LoVo (cell line): ENCODE data around the gene PCYT2.

ENCODE experiments used
- DNase-seq: peaks from one replicate; pipeline ENCODE4 v3.0.0-alpha.2; 2016; ENCODE audit warnings: low spot score

Gene PCYT2

GRCh38 chr17:81869221-81870130 lies 41.7 kb downstream of the PCYT2 start:
- no peak for DNase-seq

- no peak for DNase-seq
Observed at GRCh38 chr17:81868674-81869220, 42.5 kb downstream of the PCYT2 start.

GRCh38 chr17:81867991-81868673 lies 43.1 kb downstream of the PCYT2 start:
- DNase-seq = no peak

- no peak for DNase-seq
Observed at GRCh38 chr17:81867170-81867990, 43.8 kb downstream of the PCYT2 start.

- no peak for DNase-seq
Observed at GRCh38 chr17:81866440-81867169, 44.6 kb downstream of the PCYT2 start.

- no peak for DNase-seq
Observed at GRCh38 chr17:81865733-81866439, 45.3 kb downstream of the PCYT2 start.

- DNase-seq = no peak
Observed at GRCh38 chr17:81865358-81865732, 45.9 kb downstream of the PCYT2 start.

GRCh38 chr17:81863833-81864768 lies 47.1 kb downstream of the PCYT2 start:
- DNase-seq = no peak

GRCh38 chr17:81863123-81863675 lies 48.0 kb downstream of the PCYT2 start:
- DNase-seq = no peak

- peak; percentile 100 for DNase-seq
Observed at GRCh38 chr17:81860756-81861568, 50.2 kb downstream of the PCYT2 start.

GRCh38 chr17:81859906-81860755 lies 51.1 kb downstream of the PCYT2 start, which contains the start of gene P4HB:
Gene P4HB (minus strand): TSS chr17:81860535. CDS start chr17:81860471, 64 bp downstream.
- DNase-seq = no peak

- DNase-seq = no peak
Observed at GRCh38 chr17:81858967-81859905, 52.0 kb downstream of the PCYT2 start.

GRCh38 chr17:81858170-81858966 lies 52.8 kb downstream of the PCYT2 start:
- DNase-seq = no peak

GRCh38 chr17:81854974-81855774 lies 56.0 kb downstream of the PCYT2 start:
- no peak for DNase-seq

GRCh38 chr17:81852237-81852636 lies 59.0 kb downstream of the PCYT2 start:
- no peak for DNase-seq
